Measurements from ENCODE around the gene CELF4.

CELF4 gene

GRCh38 chr18:37533647-37534584 lies 31.7 kb downstream of the CELF4 start:
- Histone ChIP-seq H3K27ac (no peak overlapping the region), H3K4me3 (ENCODE audit: low read depth, low read length) (no peak overlapping the region), H2AFZ (no peak overlapping the region), H3K4me1 (no peaks in the 10 kb centered on the region), H3K36me3 (ENCODE audit: control insufficient read depth, insufficient read depth, low read length) (no peaks in the 10 kb centered on the region), H3K9me3 (ENCODE audit: control insufficient read depth, low read length) (no peaks in the 10 kb centered on the region), H3K4me2 (ENCODE audit: low read length) (no peak overlapping the region), H3K27me3 (ENCODE audit: control insufficient read depth, insufficient read depth, low read length) (no peaks in the 10 kb centered on the region), H3K79me2 (no peaks in the 10 kb centered on the region), H3K9ac (no peak overlapping the region)
- no peak for TF ChIP-seq CTCF (IDR thresholded peaks at IDR 0.05)

- Histone ChIP-seq H3K4me2 (ENCODE audit: low read length) (no peak overlapping the region), H3K4me3 (ENCODE audit: low read depth, low read length) (no peak overlapping the region), H3K27ac (no peak overlapping the region), H2AFZ (no peak overlapping the region), H3K27me3 (ENCODE audit: control insufficient read depth, insufficient read depth, low read length) (no peaks in the 10 kb centered on the region), H3K9me3 (ENCODE audit: control insufficient read depth, low read length) (no peaks in the 10 kb centered on the region), H3K36me3 (ENCODE audit: control insufficient read depth, insufficient read depth, low read length) (no peaks in the 10 kb centered on the region), H3K9ac (no peak overlapping the region), H3K79me2 (no peaks in the 10 kb centered on the region), H3K4me1 (no peaks in the 10 kb centered on the region)
- no peak for TF ChIP-seq CTCF (IDR thresholded peaks at IDR 0.05)
These were observed 32.7 kb downstream of the CELF4 start for GRCh38 chr18:37532917-37533316.

GRCh38 chr18:37529863-37530262 lies 35.7 kb downstream of the CELF4 start:
- H3K36me3 ChIP-seq (ENCODE audit: control insufficient read depth, insufficient read depth, low read length) = no peaks in the 10 kb centered on the region

GRCh38 chr18:37529296-37529695 lies 36.3 kb downstream of the CELF4 start:
- Histone ChIP-seq H3K27ac (no peak overlapping the region), H3K9ac (no peak overlapping the region), H3K27me3 (ENCODE audit: control insufficient read depth, insufficient read depth, low read length) (no peaks in the 10 kb centered on the region), H3K4me2 (ENCODE audit: low read length) (no peak overlapping the region), H3K4me3 (ENCODE audit: low read depth, low read length) (no peak overlapping the region), H3K4me1 (no peaks in the 10 kb centered on the region), H3K9me3 (ENCODE audit: control insufficient read depth, low read length) (no peaks in the 10 kb centered on the region), H3K36me3 (ENCODE audit: control insufficient read depth, insufficient read depth, low read length) (no peaks in the 10 kb centered on the region), H3K79me2 (no peaks in the 10 kb centered on the region), H2AFZ (no peak overlapping the region)
- TF ChIP-seq CTCF (IDR thresholded peaks at IDR 0.05) = no peak

More at GRCh38 chr18:37529863-37530262, 35.7 kb downstream of the CELF4 start:
- no peaks in the 10 kb centered on the region for H3K79me2 ChIP-seq
- no peak overlapping the region for H3K27ac ChIP-seq
- no peak for TF ChIP-seq CTCF (IDR thresholded peaks at IDR 0.05)
- no peak overlapping the region for H3K4me2 ChIP-seq (ENCODE audit: low read length)
- H2AFZ ChIP-seq = no peak overlapping the region
- H3K9ac ChIP-seq = no peak overlapping the region
- H3K9me3 ChIP-seq (ENCODE audit: control insufficient read depth, low read length) = no peaks in the 10 kb centered on the region
- no peak overlapping the region for H3K4me3 ChIP-seq (ENCODE audit: low read depth, low read length)
- no peaks in the 10 kb centered on the region for H3K4me1 ChIP-seq
- no peaks in the 10 kb centered on the region for H3K27me3 ChIP-seq (ENCODE audit: control insufficient read depth, insufficient read depth, low read length)

GRCh38 chr18:37527395-37527794 lies 38.2 kb downstream of the CELF4 start:
- no peaks in the 10 kb centered on the region for H3K79me2 ChIP-seq
- H3K4me2 ChIP-seq (ENCODE audit: low read length) = no peak overlapping the region
- no peaks in the 10 kb centered on the region for H3K27me3 ChIP-seq (ENCODE audit: control insufficient read depth, insufficient read depth, low read length)
- no peak overlapping the region for H2AFZ ChIP-seq
- no peak overlapping the region for H3K4me3 ChIP-seq (ENCODE audit: low read depth, low read length)
- H3K27ac ChIP-seq = no peak overlapping the region
- no peak for TF ChIP-seq CTCF (IDR thresholded peaks at IDR 0.05)
- no peak overlapping the region for H3K9ac ChIP-seq
- H3K9me3 ChIP-seq (ENCODE audit: control insufficient read depth, low read length) = no peaks in the 10 kb centered on the region
- no peaks in the 10 kb centered on the region for H3K36me3 ChIP-seq (ENCODE audit: control insufficient read depth, insufficient read depth, low read length)
- no peaks in the 10 kb centered on the region for H3K4me1 ChIP-seq
